Activated CD4-positive, alpha-beta memory T cell treated with anti-CD3 and anti-CD28 coated beads, Interleukin-2, amount 10 ng/mL, durations not matched to agents 7 days and 5 days (primary cell): Measurements from ENCODE around the gene UBAC2. TPM values are rescaled to one million over a fixed set of nuclear protein-coding genes. Genes with fewer than 3 reads are reported as not detected.

Source experiments
- CTCF ChIA-PET: fragments of 350-600 bp; sonication (Branson Sonifier 250); formaldehyde crosslinking; loops from one replicate; lab custom pipeline; 2021; ENCODE audit warnings: antibody characterized with exemption, inconsistent platforms; lab: Charles Lee
- POLR2A ChIA-PET: fragments of 350-600 bp; sonication (Branson Sonifier 250); formaldehyde crosslinking; loops from one replicate; lab custom pipeline; 2021; ENCODE audit warnings: antibody characterized with exemption; lab: Charles Lee
- DNase-seq: peaks from one replicate; pipeline ENCODE4 v3.0.0-alpha.2; 2020
- H3K27ac Mint-ChIP-seq: one replicate; pipeline ENCODE4 v1.8.0; 2021; ENCODE audit warnings: mild to moderate bottlenecking, mixed read lengths
- H3K27me3 Mint-ChIP-seq: one replicate; pipeline ENCODE4 v1.8.0; 2021; ENCODE audit warnings: mixed read lengths
- H3K36me3 Mint-ChIP-seq: one replicate; pipeline ENCODE4 v1.8.0; 2021; ENCODE audit warnings: low read depth, mixed read lengths
- H3K4me1 Mint-ChIP-seq: one replicate; pipeline ENCODE4 v1.8.0; 2021; ENCODE audit warnings: mixed read lengths
- H3K4me3 Mint-ChIP-seq: one replicate; pipeline ENCODE4 v1.8.0; 2021; ENCODE audit warnings: mild to moderate bottlenecking, mixed read lengths
- H3K9me3 Mint-ChIP-seq: one replicate; pipeline ENCODE4 v1.8.0; 2021; ENCODE audit warnings: mixed read lengths
- total RNA-seq, 2 experiments: library from RNA; stranded (reverse); gene quantifications; one replicate each; pipeline ENCODE4 v1.2.3, GENCODE V29; 2021

The UBAC2 gene
- total RNA-seq, 2 experiments from 2014 or later: 53.8 to 55.2 TPM

GRCh38 chr13:99165753-99166587, 34.7 kb upstream of the UBAC2 start:
- Mint-ChIP-seq H3K4me1 (peaks cover 2% of the 10 kb centered on the region), H3K27ac (no peak overlapping the region), H3K4me3 (no peak overlapping the region), H3K9me3 (no peaks in the 10 kb centered on the region), H3K27me3 (peaks cover 19% of the 10 kb centered on the region), H3K36me3 (no peaks in the 10 kb centered on the region)
- ChIA-PET POLR2A (no interaction called here), CTCF (interaction anchor here (1.6 kb wide), 1 partner anchor 10 kb away, joined by 5 read pairs; no protein-coding TSS in a partner anchor)
- no peak for DNase-seq

- Mint-ChIP-seq H3K36me3 (no peaks in the 10 kb centered on the region), H3K27me3 (peaks cover 23% of the 10 kb centered on the region), H3K9me3 (peaks cover 4% of the 10 kb centered on the region), H3K27ac (no peak overlapping the region), H3K4me3 (no peak overlapping the region), H3K4me1 (peaks cover 9% of the 10 kb centered on the region)
- CTCF ChIA-PET: interaction anchor here (1.3 to 20.9 kb wide), 2 partner anchors 28 to 94 kb away, joined by 6 to 398 read pairs; partner anchors contain the start of gene UBAC2
- POLR2A ChIA-PET: no interaction called here
- no peak for DNase-seq
These were observed 27.7 kb upstream of the UBAC2 start for GRCh38 chr13:99172951-99173350.

DNA sequence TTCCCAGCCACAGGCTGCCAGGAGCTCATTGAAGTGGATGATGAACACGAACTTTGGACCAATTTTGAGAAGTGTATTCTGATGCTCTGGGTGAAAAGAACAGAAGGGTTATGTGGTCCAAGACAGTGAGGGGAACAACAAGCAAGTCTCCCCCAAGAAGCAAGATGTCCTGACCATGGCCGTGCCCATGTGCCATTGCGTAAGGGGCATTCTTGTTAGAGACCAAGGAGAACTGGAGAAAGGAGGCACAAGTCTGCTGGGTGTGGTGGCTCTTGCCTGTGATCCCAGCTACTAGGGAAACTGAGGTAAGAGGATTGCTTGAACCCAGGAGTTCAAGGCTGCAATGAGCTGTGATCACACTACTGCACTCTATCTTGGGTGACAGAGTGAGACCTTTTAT, 27.0 kb upstream of the UBAC2 start:
- ChIA-PET POLR2A (no interaction called here), CTCF (interaction anchor here (1.1 to 20.9 kb wide), 4 partner anchors 28 to 304 kb away, joined by 3 to 398 read pairs (median 4); partner anchors contain the start of gene UBAC2)
- Mint-ChIP-seq H3K4me3 (no peak overlapping the region), H3K4me1 (peaks cover 15% of the 10 kb centered on the region), H3K27ac (no peak overlapping the region), H3K27me3 (peaks cover 23% of the 10 kb centered on the region), H3K9me3 (peaks cover 4% of the 10 kb centered on the region), H3K36me3 (no peaks in the 10 kb centered on the region)
- no peak for DNase-seq

GRCh38 chr13:99174533-99175100, 26.0 kb upstream of the UBAC2 start:
- ChIA-PET POLR2A (interaction anchor here (1.0 kb wide), 1 partner anchor 95 kb away, joined by 3 read pairs; no protein-coding TSS in a partner anchor), CTCF (interaction anchor here (0.9 to 20.9 kb wide), 4 partner anchors 83 to 305 kb away, joined by 3 to 398 read pairs (median 3); no protein-coding TSS in a partner anchor)
- no peak overlapping the region for H3K27ac Mint-ChIP-seq

DNA sequence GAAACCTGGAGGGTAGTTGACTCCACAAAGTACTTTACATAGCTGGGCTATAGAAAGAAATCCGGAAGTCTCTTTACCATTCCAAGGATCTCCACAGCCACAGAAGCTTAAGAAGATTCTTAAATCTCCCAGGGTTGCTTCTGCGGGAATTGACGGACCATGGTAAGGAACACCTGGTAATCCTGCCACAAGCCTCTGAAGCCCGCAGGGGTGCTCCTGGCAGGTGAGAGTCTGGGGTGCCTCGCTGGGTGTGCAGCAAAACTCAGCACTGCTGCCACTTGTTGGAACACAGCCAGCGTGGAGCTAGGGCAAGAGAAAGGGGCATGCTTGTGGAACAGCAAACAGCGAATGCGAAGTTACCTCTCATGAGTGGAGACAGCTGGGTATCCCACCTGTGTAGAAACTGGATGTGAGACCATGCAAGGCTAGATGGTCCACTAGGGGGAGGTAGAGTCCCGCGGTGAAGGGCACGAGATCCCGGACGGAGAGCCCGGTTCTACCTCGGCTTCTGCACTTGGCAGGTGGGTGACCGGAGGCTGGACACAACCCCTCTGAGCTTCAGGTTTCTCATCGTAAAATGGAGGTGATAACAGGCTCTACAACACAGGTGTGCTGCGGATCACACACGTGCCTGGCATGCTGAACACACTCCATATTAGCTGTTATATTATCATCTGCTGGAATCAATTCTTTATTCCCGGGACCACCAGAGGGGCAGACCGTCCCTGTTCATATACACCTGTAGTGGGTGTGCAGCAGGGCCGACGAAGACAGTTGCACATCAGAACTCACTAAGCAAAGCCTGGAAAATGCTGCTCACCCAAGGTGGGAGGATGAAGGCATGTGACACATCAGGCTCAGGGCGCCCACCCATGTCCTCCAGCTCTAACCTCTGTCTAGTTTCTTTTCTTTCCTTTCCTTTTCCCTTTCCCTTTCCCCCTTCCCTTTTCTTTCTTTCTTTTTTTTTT, 24.1 kb upstream of the UBAC2 start:
- Mint-ChIP-seq H3K36me3 (peaks cover 5% of the 10 kb centered on the region), H3K9me3 (peaks cover 10% of the 10 kb centered on the region), H3K4me3 (no peak overlapping the region), H3K27me3 (peaks cover 10% of the 10 kb centered on the region), H3K27ac (no peak overlapping the region), H3K4me1 (peaks cover 29% of the 10 kb centered on the region)
- peak; percentile 79 for DNase-seq
- POLR2A ChIA-PET: interaction anchor here (0.8 to 1.9 kb wide), 7 partner anchors 24 to 259 kb away, joined by 3 to 11 read pairs (median 5); partner anchors contain the start of genes GPR18 and UBAC2
- CTCF ChIA-PET: interaction anchor here (0.6 to 20.9 kb wide), 42 partner anchors 9 to 330 kb away, joined by 3 to 398 read pairs (median 5); partner anchors contain the start of genes GPR18 and UBAC2

More at GRCh38 chr13:99174533-99175100, 26.0 kb upstream of the UBAC2 start:
- no peak for DNase-seq
- H3K27me3 Mint-ChIP-seq: peaks cover 18% of the 10 kb centered on the region
- H3K36me3 Mint-ChIP-seq: no peaks in the 10 kb centered on the region
- H3K4me1 Mint-ChIP-seq: peaks cover 26% of the 10 kb centered on the region
- peaks cover 4% of the 10 kb centered on the region for H3K9me3 Mint-ChIP-seq
- no peak overlapping the region for H3K4me3 Mint-ChIP-seq

DNA sequence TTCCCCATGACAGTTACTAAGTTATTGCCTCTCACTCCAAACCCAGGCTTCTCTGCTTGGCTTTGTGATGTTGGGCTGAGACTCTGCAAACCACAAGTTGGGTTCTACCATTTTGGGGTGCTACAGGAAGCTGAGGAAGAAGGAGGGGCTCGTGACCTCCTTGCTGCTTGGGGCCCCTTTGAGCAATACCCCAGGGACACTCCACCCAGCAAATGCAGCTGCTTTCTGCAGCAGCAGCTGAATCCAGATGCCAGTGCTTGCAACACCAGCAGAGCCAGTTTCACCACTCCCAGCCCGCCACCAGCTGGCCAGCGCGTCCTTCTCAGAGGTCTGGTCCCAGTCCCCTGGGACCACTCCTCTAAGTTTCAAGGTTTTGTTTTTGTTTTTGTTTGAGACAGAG, 22.0 kb upstream of the UBAC2 start:
- Mint-ChIP-seq H3K36me3 (peaks cover 8% of the 10 kb centered on the region), H3K27ac (no peak overlapping the region), H3K4me3 (no peak overlapping the region), H3K9me3 (peaks cover 8% of the 10 kb centered on the region), H3K27me3 (peaks cover 5% of the 10 kb centered on the region), H3K4me1 (peaks cover 29% of the 10 kb centered on the region)
- no peak for DNase-seq
- ChIA-PET CTCF (interaction anchor here (0.7 to 20.9 kb wide), 3 partner anchors 89 to 257 kb away, joined by 3 to 398 read pairs (median 37); no protein-coding TSS in a partner anchor), POLR2A (interaction anchor here (1.0 kb wide), 1 partner anchor 21 kb away, joined by 3 read pairs; no protein-coding TSS in a partner anchor)

DNA sequence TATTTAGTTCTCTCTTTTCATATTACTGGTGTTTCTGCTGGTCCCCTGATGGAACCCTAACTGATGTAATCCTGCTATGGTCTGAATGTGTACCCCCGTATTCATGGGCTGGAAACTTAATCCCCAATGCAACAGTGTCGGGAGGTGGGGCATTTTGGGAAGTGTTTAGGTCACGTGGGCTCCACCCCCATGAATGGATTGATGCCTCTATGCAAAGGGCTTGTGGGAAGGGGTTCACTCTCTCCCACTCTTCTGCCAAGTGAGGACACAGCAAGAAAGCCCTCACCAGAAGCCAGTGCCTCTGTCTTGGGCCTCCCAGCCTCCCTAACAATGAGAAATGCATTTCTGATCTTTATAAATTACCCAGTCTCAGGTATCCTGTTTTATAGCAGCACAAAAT, 21.2 kb upstream of the UBAC2 start:
- peaks cover 29% of the 10 kb centered on the region for H3K4me1 Mint-ChIP-seq
- H3K9me3 Mint-ChIP-seq: peaks cover 8% of the 10 kb centered on the region
- H3K36me3 Mint-ChIP-seq: peaks cover 8% of the 10 kb centered on the region
- no peak for DNase-seq
- peaks cover 1% of the 10 kb centered on the region for H3K27me3 Mint-ChIP-seq
- H3K4me3 Mint-ChIP-seq: no peak overlapping the region
- CTCF ChIA-PET: interaction anchor here (0.9 to 20.9 kb wide), 4 partner anchors 20 to 88 kb away, joined by 3 to 398 read pairs (median 4); partner anchors contain the start of gene GPR18
- POLR2A ChIA-PET: no interaction called here
- peak overlapping the region; percentile 13 for H3K27ac Mint-ChIP-seq

DNA sequence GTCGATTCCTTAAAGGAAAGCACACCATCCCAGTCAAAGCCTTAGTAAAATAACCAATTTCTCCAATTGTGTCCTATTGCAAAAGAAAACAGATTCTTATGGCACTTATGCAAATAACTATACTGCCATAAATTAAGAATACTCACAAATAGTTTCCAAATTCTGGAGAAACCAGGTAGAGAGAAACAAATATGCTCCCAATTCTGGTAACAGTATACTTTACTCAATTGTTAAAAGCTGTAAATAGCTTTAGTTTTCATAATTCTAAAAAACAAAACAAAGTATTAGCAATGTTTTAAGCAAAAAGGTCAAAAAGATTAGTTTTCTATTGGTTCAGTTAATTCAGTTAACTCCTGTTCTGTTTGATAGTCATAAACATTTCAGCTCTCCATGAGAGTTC, 18.2 kb upstream of the UBAC2 start:
- H3K27me3 Mint-ChIP-seq: no peaks in the 10 kb centered on the region
- peaks cover 22% of the 10 kb centered on the region for H3K4me1 Mint-ChIP-seq
- no peak overlapping the region for H3K27ac Mint-ChIP-seq
- H3K4me3 Mint-ChIP-seq: no peak overlapping the region
- peaks cover 8% of the 10 kb centered on the region for H3K9me3 Mint-ChIP-seq
- ChIA-PET POLR2A (interaction anchor here (1.0 kb wide), 1 partner anchor 19 kb away, joined by 4 read pairs; the partner anchor contains the start of gene UBAC2), CTCF (interaction anchor here (0.6 to 20.9 kb wide), 2 partner anchors 18 to 85 kb away, joined by 3 to 398 read pairs; partner anchors contain the start of gene UBAC2)
- peaks cover 8% of the 10 kb centered on the region for H3K36me3 Mint-ChIP-seq
- no peak for DNase-seq

- Mint-ChIP-seq H3K36me3 (peaks cover 5% of the 10 kb centered on the region), H3K4me3 (no peak overlapping the region), H3K9me3 (peaks cover 8% of the 10 kb centered on the region), H3K27me3 (no peaks in the 10 kb centered on the region), H3K27ac (no peak overlapping the region), H3K4me1 (peaks cover 1% of the 10 kb centered on the region)
- DNase-seq: no peak
- ChIA-PET CTCF (interaction anchor here (0.7 to 20.9 kb wide), 4 partner anchors 9 to 343 kb away, joined by 4 to 398 read pairs (median 19); no protein-coding TSS in a partner anchor), POLR2A (interaction anchor here (0.8 to 2.9 kb wide), 2 partner anchors 15 to 29 kb away, joined by 3 to 14 read pairs; partner anchors contain the start of gene UBAC2)
These were observed 15.0 kb upstream of the UBAC2 start for GRCh38 chr13:99185606-99186005.

GRCh38 chr13:99190147-99190985, 10.3 kb upstream of the UBAC2 start:
- no peak overlapping the region for H3K4me3 Mint-ChIP-seq
- no peak for DNase-seq
- ChIA-PET CTCF (no interaction called here), POLR2A (interaction anchor here (1.4 kb wide), 1 partner anchor 9 kb away, joined by 8 read pairs; the partner anchor contains the start of gene UBAC2)
- H3K27ac Mint-ChIP-seq: no peak overlapping the region
- H3K36me3 Mint-ChIP-seq: no peaks in the 10 kb centered on the region
- H3K4me1 Mint-ChIP-seq: peaks cover 12% of the 10 kb centered on the region
- no peaks in the 10 kb centered on the region for H3K27me3 Mint-ChIP-seq
- H3K9me3 Mint-ChIP-seq: no peaks in the 10 kb centered on the region

GRCh38 chr13:99191336-99191899, 9.2 kb upstream of the UBAC2 start:
- ChIA-PET CTCF (no interaction called here), POLR2A (no interaction called here)
- H3K4me1 Mint-ChIP-seq: peaks cover 12% of the 10 kb centered on the region
- no peak for DNase-seq
- H3K9me3 Mint-ChIP-seq: no peaks in the 10 kb centered on the region
- no peaks in the 10 kb centered on the region for H3K36me3 Mint-ChIP-seq
- no peak overlapping the region for H3K4me3 Mint-ChIP-seq
- no peak overlapping the region for H3K27ac Mint-ChIP-seq
- H3K27me3 Mint-ChIP-seq: no peaks in the 10 kb centered on the region
